Breast epithelium (tissue), 3 donors: ENCODE data around the gene PIGM.

Experiments used
- POLR2A ChIP-seq: fragments of 450-650 bp; IDR thresholded peaks from one replicate; pipeline ENCODE4 v1.6.1; 2016; ENCODE audit warnings: antibody characterized with exemption, mild to moderate bottlenecking, moderate library complexity
- TF ChIP-seq, protein P1 (sequence below), 3 donors: fragments of 450-650 bp; IDR thresholded peaks; one replicate each; pipeline ENCODE4 v1.5.1; 2016 to 2017; ENCODE audit warnings: antibody characterized with exemption in 3 of 3, mild to moderate bottlenecking in 3 of 3, moderate library complexity in 3 of 3

DNA sequence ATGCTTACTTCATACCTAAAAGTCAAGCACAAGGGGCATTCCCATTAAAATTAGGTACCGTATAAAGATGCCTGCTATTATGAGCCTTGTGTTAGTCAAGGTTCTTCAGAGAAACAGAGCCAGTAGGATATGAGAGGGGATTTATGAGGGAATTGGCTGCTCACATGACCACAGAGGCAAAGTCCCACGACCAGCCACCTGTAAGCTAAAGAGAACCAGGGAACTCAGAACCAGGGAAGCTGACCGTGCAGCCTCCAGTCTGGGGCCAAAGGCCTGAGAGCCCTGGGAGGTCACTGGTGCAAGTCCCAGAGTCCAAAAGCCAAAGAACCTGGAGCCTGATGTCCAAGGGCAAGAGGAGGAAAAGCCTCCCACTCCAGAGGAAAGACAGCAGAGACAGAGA is 20.0 kb downstream of the PIGM start:
- TF ChIP-seq, protein P1, sequence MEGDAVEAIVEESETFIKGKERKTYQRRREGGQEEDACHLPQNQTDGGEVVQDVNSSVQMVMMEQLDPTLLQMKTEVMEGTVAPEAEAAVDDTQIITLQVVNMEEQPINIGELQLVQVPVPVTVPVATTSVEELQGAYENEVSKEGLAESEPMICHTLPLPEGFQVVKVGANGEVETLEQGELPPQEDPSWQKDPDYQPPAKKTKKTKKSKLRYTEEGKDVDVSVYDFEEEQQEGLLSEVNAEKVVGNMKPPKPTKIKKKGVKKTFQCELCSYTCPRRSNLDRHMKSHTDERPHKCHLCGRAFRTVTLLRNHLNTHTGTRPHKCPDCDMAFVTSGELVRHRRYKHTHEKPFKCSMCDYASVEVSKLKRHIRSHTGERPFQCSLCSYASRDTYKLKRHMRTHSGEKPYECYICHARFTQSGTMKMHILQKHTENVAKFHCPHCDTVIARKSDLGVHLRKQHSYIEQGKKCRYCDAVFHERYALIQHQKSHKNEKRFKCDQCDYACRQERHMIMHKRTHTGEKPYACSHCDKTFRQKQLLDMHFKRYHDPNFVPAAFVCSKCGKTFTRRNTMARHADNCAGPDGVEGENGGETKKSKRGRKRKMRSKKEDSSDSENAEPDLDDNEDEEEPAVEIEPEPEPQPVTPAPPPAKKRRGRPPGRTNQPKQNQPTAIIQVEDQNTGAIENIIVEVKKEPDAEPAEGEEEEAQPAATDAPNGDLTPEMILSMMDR (IDR thresholded peaks at IDR 0.05): no peak
- TF ChIP-seq POLR2A: no peak
